ENCODE data around the gene DPF3. TPM values are rescaled to one million over a fixed set of nuclear protein-coding genes. Genes with fewer than 3 reads are reported as not detected.

The DPF3 gene
- total RNA-seq, 4 donors from 2014 or later = 0.19 to 3.8 (median 0.58) TPM

- DNase-seq (ENCODE audit: low spot score) (no peak), ATAC-seq (ENCODE audit: low FRiP score) (no peak)
- TF ChIP-seq CTCF (IDR thresholded peaks at IDR 0.05) = no peak
Observed at GRCh38 chr14:72680853-72681640, 212.9 kb downstream of the DPF3 start.

- ATAC-seq (ENCODE audit: low FRiP score) (no peak), DNase-seq (ENCODE audit: low spot score) (no peak)
- no peak for TF ChIP-seq CTCF (IDR thresholded peaks at IDR 0.05)
Observed at GRCh38 chr14:72679536-72680151, 214.3 kb downstream of the DPF3 start.

- ATAC-seq (ENCODE audit: low FRiP score) = no peak
- no peak for TF ChIP-seq CTCF (IDR thresholded peaks at IDR 0.05)
- DNase-seq (ENCODE audit: low spot score) = no peak
Observed at GRCh38 chr14:72679141-72679535, 214.8 kb downstream of the DPF3 start.

- DNase-seq (ENCODE audit: low spot score) (no peak), ATAC-seq (ENCODE audit: low FRiP score) (no peak)
- TF ChIP-seq CTCF (IDR thresholded peaks at IDR 0.05) = no peak
Observed at GRCh38 chr14:72678356-72678755, 215.5 kb downstream of the DPF3 start.

GRCh38 chr14:72677664-72678063 lies 216.2 kb downstream of the DPF3 start:
- ATAC-seq (ENCODE audit: low FRiP score) (no peak), DNase-seq (ENCODE audit: low spot score) (no peak)
- TF ChIP-seq CTCF (IDR thresholded peaks at IDR 0.05) = no peak

- no peak for ATAC-seq (ENCODE audit: low FRiP score)
- TF ChIP-seq CTCF (IDR thresholded peaks at IDR 0.05) = no peak
- DNase-seq (ENCODE audit: low spot score) = no peak
Observed at GRCh38 chr14:72675126-72675525, 218.8 kb downstream of the DPF3 start.

- no peak for TF ChIP-seq CTCF (IDR thresholded peaks at IDR 0.05)
- DNase-seq (ENCODE audit: low spot score) (no peak), ATAC-seq (ENCODE audit: low FRiP score) (no peak)
Observed at GRCh38 chr14:72673179-72673578, 220.7 kb downstream of the DPF3 start.
